D721Med (cell line): ENCODE measurements around the gene APOBEC3F.

ENCODE experiments used
- DNase-seq: peaks from one replicate; pipeline ENCODE4 v3.0.0; 2011; ENCODE audit warnings: low spot score; ENCODE audit not compliant: insufficient read length
- FAIRE-seq: peaks from 2 replicates; lab custom pipeline; 2011; peaks lifted over from hg19 to GRCh38; lab: Jason Lieb, UNC
- CTCF ChIP-seq: IDR thresholded peaks from 2 replicates; pipeline ENCODE4 v1.5.1; 2012; ENCODE audit warnings: mild to moderate bottlenecking, control low read depth; ENCODE audit not compliant: insufficient read depth; ENCODE audit errors: missing control alignments

The APOBEC3F gene

GRCh38 chr22:39087098-39087497, 46.4 kb downstream of the APOBEC3F start:
- DNase-seq = no peak
- FAIRE-seq = no peak
- TF ChIP-seq CTCF = no peak

GRCh38 chr22:39087881-39088684, 47.4 kb downstream of the APOBEC3F start:
- no peak for DNase-seq
- FAIRE-seq = no peak
- no peak for TF ChIP-seq CTCF

- TF ChIP-seq CTCF = no peak
- FAIRE-seq (no peak), DNase-seq (no peak)
Observed at GRCh38 chr22:39088685-39089032, 48.0 kb downstream of the APOBEC3F start.

- no peak for FAIRE-seq
- no peak for TF ChIP-seq CTCF
- no peak for DNase-seq
Observed at GRCh38 chr22:39089928-39090327, 49.3 kb downstream of the APOBEC3F start.

- TF ChIP-seq CTCF = no peak
- DNase-seq (no peak), FAIRE-seq (no peak)
Observed at GRCh38 chr22:39090426-39091064, 49.9 kb downstream of the APOBEC3F start.

- DNase-seq = no peak
- no peak for FAIRE-seq
Observed at GRCh38 chr22:39091126-39092081, 50.7 kb downstream of the APOBEC3F start.

More at GRCh38 chr22:39091126-39092081, 50.7 kb downstream of the APOBEC3F start:
- no peak for TF ChIP-seq CTCF
